Neural cell (in vitro differentiated cells): Measurements from ENCODE around the gene AGBL1.

Experiments used
- CTCF ChIP-seq: fragments of 450-650 bp; IDR thresholded peaks from 2 replicates; pipeline ENCODE4 v1.5.1; 2014; ENCODE audit warnings: antibody characterized with exemption, mild to moderate bottlenecking, moderate library complexity; ENCODE audit not compliant: poor library complexity, severe bottlenecking
- EP300 ChIP-seq: fragments of 450-650 bp; conservative IDR thresholded peaks from 2 replicates; pipeline ENCODE4 v1.6.1; 2014; ENCODE audit warnings: antibody characterized with exemption, mild to moderate bottlenecking, moderate library complexity; ENCODE audit not compliant: poor library complexity, severe bottlenecking
- EZH2 ChIP-seq: fragments of 200-600, 300-800 bp; shearing (Covaris generic), sonication (generic); IDR thresholded peaks from 2 replicates; pipeline ENCODE4 v1.6.1; 2014; ENCODE audit warnings: antibody characterized with exemption, low read length, borderline replicate concordance, mild to moderate bottlenecking; ENCODE audit not compliant: insufficient read depth, poor library complexity, severe bottlenecking
- MXI1 ChIP-seq: fragments of 450-650 bp; conservative IDR thresholded peaks from 2 replicates; pipeline ENCODE4 v1.6.1; 2014; ENCODE audit warnings: antibody characterized with exemption, mild to moderate bottlenecking; ENCODE audit not compliant: poor library complexity, severe bottlenecking
- POLR2AphosphoS5 ChIP-seq: IDR thresholded peaks from 2 replicates; pipeline ENCODE4 v1.6.1; 2012
- RAD21 ChIP-seq: fragments of 450-650 bp; conservative IDR thresholded peaks from 2 replicates; pipeline ENCODE4 v1.6.1; 2014; ENCODE audit warnings: antibody characterized with exemption, mild to moderate bottlenecking, moderate library complexity
- REST ChIP-seq: IDR thresholded peaks from 2 replicates; pipeline ENCODE4 v1.6.1; 2012; ENCODE audit warnings: borderline replicate concordance
- TAF1 ChIP-seq: IDR thresholded peaks from 2 replicates; pipeline ENCODE4 v1.6.1; 2012; ENCODE audit warnings: low read depth

- TF ChIP-seq CTCF (no peak), EP300 (no peak), REST (no peak), TAF1 (no peak), EZH2 (no peak), POLR2AphosphoS5 (no peak), RAD21 (no peak), MXI1 (no peak)
Observed at GRCh38 chr15:86555939-86556338, 476.3 kb downstream of the AGBL1 start.
